Esophagus (tissue), 2 donors: ENCODE data around the gene CTSZ. TPM values are rescaled to one million over a fixed set of nuclear protein-coding genes. Genes with fewer than 3 reads are reported as not detected.
"Not testable (repeated sequence)": the region's sequence is repeated elsewhere in the genome, so short reads cannot be mapped to it uniquely, and the experiment has no call there.

ENCODE experiments used
- H3K27ac ChIP-seq, 2 donors: one replicate each; pipeline ENCODE4 v1.5.1; 2013; ENCODE audit warnings: low read depth in 2 of 2, mild to moderate bottlenecking in 2 of 2, inconsistent platforms in 1 of 2, low read length in 1 of 2, moderate library complexity in 1 of 2
- H3K27me3 ChIP-seq, 2 donors: one replicate each; pipeline ENCODE4 v1.6.1; 2013; ENCODE audit warnings: low read length in 2 of 2, control low read depth in 1 of 2, mild to moderate bottlenecking in 1 of 2; ENCODE audit not compliant: insufficient read depth in 2 of 2, control insufficient read depth in 1 of 2
- H3K36me3 ChIP-seq, 2 donors: one replicate each; pipeline ENCODE4 v1.6.1; 2013; ENCODE audit warnings: low read length in 1 of 2; ENCODE audit not compliant: control insufficient read depth in 2 of 2, insufficient read depth in 2 of 2
- H3K4me1 ChIP-seq, 2 donors: one replicate each; pipeline ENCODE4 v1.6.1; 2013; ENCODE audit warnings: low read length in 1 of 2; ENCODE audit not compliant: control insufficient read depth in 2 of 2, insufficient read depth in 2 of 2
- H3K4me3 ChIP-seq, 2 donors: one replicate each; pipeline ENCODE4 v1.5.1; 2013; ENCODE audit warnings: low read length in 2 of 2, mild to moderate bottlenecking in 2 of 2, low read depth in 1 of 2, moderate library complexity in 1 of 2
- H3K9me3 ChIP-seq, 2 donors: one replicate each; pipeline ENCODE4 v1.6.1; 2013; ENCODE audit warnings: mild to moderate bottlenecking in 2 of 2, low read depth in 1 of 2, low read length in 1 of 2, moderate library complexity in 1 of 2; ENCODE audit not compliant: control insufficient read depth in 2 of 2, insufficient read depth in 1 of 2
- WGBS, 2 donors: extraction: QIAGEN DNeasy Blood & Tissue Kit; methylation state at CpG; one replicate each; pipeline ENCODE4 v1.1.7; 2013; 5-methylcytosine and 5-hydroxymethylcytosine counted together
- polyA plus RNA-seq, 2 donors: library from polyadenylated mRNA; stranded (reverse); fragments of 200-250 nt; gene quantifications; one replicate each; pipeline ENCODE4 v1.2.3, GENCODE V29; 2013
- donor health status: healthy with polysubstance abuse.
- donor health status: Bipolar disorder and iron deficiency.

CTSZ gene
- polyA plus RNA-seq, 2 donors = 17.0 to 41.9 TPM

- Histone ChIP-seq H3K4me1 (peaks cover 2 to 7% of the 10 kb centered on the region in 2 donors), H3K27ac (no peak overlapping the region), H3K36me3 (peaks cover 19 to 32% of the 10 kb centered on the region in 2 donors), H3K9me3 (no peaks in the 10 kb centered on the region), H3K27me3 (no peaks in the 10 kb centered on the region), H3K4me3 (no peak overlapping the region)
- 80 to 82% methylated on average over 9 of the region's 9 CpGs for WGBS, 2 donors
Measured at GRCh38 chr20:58986286-58986967, 20.6 kb downstream of the CTSZ start.

- Histone ChIP-seq H3K4me1 (peaks cover 2 to 7% of the 10 kb centered on the region in 2 donors), H3K9me3 (no peaks in the 10 kb centered on the region), H3K4me3 (no peak overlapping the region), H3K36me3 (peaks cover 15 to 26% of the 10 kb centered on the region in 2 donors), H3K27ac (no peak overlapping the region), H3K27me3 (no peaks in the 10 kb centered on the region)
- 69 to 74% methylated on average over 5 of the region's 5 CpGs for WGBS, 2 donors
Measured at GRCh38 chr20:58985656-58986055, 21.4 kb downstream of the CTSZ start.

GRCh38 chr20:58984691-58985090 lies 22.4 kb downstream of the CTSZ start:
- H3K4me3 ChIP-seq = no peak overlapping the region
- no peaks in the 10 kb centered on the region for H3K27me3 ChIP-seq
- H3K9me3 ChIP-seq = no peaks in the 10 kb centered on the region
- H3K4me1 ChIP-seq = peaks cover 2 to 7% of the 10 kb centered on the region in 2 donors
- H3K36me3 ChIP-seq = peaks cover 15 to 22% of the 10 kb centered on the region in 2 donors
- H3K27ac ChIP-seq = no peak overlapping the region
- 83 to 86% methylated on average over 6 of the region's 6 CpGs for WGBS, 2 donors

GRCh38 chr20:58983115-58983468 lies 24.0 kb downstream of the CTSZ start:
- WGBS, 2 donors = 93 to 94% methylated on average over 12 of the region's 12 CpGs
- not testable (repeated sequence) for H3K27me3 ChIP-seq, H3K27ac ChIP-seq, H3K4me3 ChIP-seq, H3K9me3 ChIP-seq, H3K4me1 ChIP-seq, H3K36me3 ChIP-seq

- Histone ChIP-seq H3K36me3 (peaks cover under 1 to 4% of the 10 kb centered on the region in 2 donors), H3K4me1 (peaks cover 2 to 4% of the 10 kb centered on the region in 2 donors), H3K27ac (no peak overlapping the region), H3K27me3 (no peaks in the 10 kb centered on the region), H3K9me3 (no peaks in the 10 kb centered on the region), H3K4me3 (no peak overlapping the region)
- WGBS, 2 donors = 82% methylated on average over 12 of the region's 12 CpGs
Measured at GRCh38 chr20:58982406-58983114, 24.5 kb downstream of the CTSZ start.

GRCh38 chr20:58981628-58982364 lies 25.3 kb downstream of the CTSZ start:
- WGBS, 2 donors = 19 to 26% methylated on average over 21 to 29 of the region's 29 CpGs
- Histone ChIP-seq H3K36me3 (no peaks in the 10 kb centered on the region), H3K27ac (peak overlapping the region; percentile 69 to 88), H3K4me1 (peaks cover 2 to 4% of the 10 kb centered on the region in 2 donors), H3K4me3 (peak overlapping the region; percentile 88 to 99), H3K27me3 (no peaks in the 10 kb centered on the region), H3K9me3 (no peaks in the 10 kb centered on the region)

- peak within 1 kb of the TSS; percentile 69 to 88 for H3K27ac ChIP-seq
- no peaks in the 10 kb centered on the region for H3K27me3 ChIP-seq
- H3K4me3 ChIP-seq = peak within 1 kb of the TSS; percentile 88 to 99
- peaks cover 1 to 2% of the 10 kb centered on the region in 2 donors for H3K9me3 ChIP-seq
- no peaks in the 10 kb centered on the region for H3K36me3 ChIP-seq
- peaks cover 2 to 4% of the 10 kb centered on the region in 2 donors for H3K4me1 ChIP-seq
- WGBS, 2 donors = 4 to 12% methylated on average over 42 to 109 of the region's 109 CpGs
Measured at GRCh38 chr20:58980711-58981627, 26.1 kb downstream of the CTSZ start, which contains the start of gene NELFCD. NELFCD (plus strand) TSS chr20:58981256; CDS start chr20:58981310, 54 bp downstream.

GRCh38 chr20:58978351-58979190 lies 28.5 kb downstream of the CTSZ start:
- 72 to 75% methylated on average over 6 of the region's 6 CpGs for WGBS, 2 donors

More at GRCh38 chr20:58978351-58979190, 28.5 kb downstream of the CTSZ start:
- no peak overlapping the region for H3K4me3 ChIP-seq
- peaks cover 2% of the 10 kb centered on the region in 2 donors for H3K9me3 ChIP-seq
- no peak overlapping the region for H3K27ac ChIP-seq
- no peaks in the 10 kb centered on the region for H3K27me3 ChIP-seq
- no peaks in the 10 kb centered on the region for H3K36me3 ChIP-seq
- H3K4me1 ChIP-seq = peaks cover 2 to 4% of the 10 kb centered on the region in 2 donors
